Mesenchymal stem cell (in vitro differentiated cells and primary cell): ENCODE results near the gene SUPT5H.

ENCODE experiments used
- DNase-seq: peaks from one replicate; pipeline ENCODE4 v3.0.0-alpha.2; 2013
- H2AFZ ChIP-seq: one replicate; pipeline ENCODE4 v1.6.1; 2013; ENCODE audit warnings: low read depth, mild to moderate bottlenecking, control low read depth, inconsistent platforms, low read length, moderate library complexity
- H2AK5ac ChIP-seq: 2 replicates; pipeline ENCODE4 v1.6.1; 2013; ENCODE audit warnings: low read length, moderate library complexity, mild to moderate bottlenecking, inconsistent platforms; ENCODE audit not compliant: severe bottlenecking
- H2BK120ac ChIP-seq: one replicate; pipeline ENCODE4 v1.6.1; 2013; ENCODE audit warnings: low read depth, mild to moderate bottlenecking, inconsistent platforms, low read length, moderate library complexity
- H2BK12ac ChIP-seq, 2 experiments: one replicate each; pipeline ENCODE4 v1.6.1; 2013; ENCODE audit warnings: inconsistent platforms in 2 of 2, low read length in 2 of 2, mild to moderate bottlenecking in 2 of 2, moderate library complexity in 2 of 2, control low read depth in 1 of 2
- H2BK15ac ChIP-seq: one replicate; pipeline ENCODE4 v1.6.1; 2013; ENCODE audit warnings: mild to moderate bottlenecking, low read depth, inconsistent platforms; ENCODE audit not compliant: poor library complexity, severe bottlenecking
- H2BK5ac ChIP-seq: 2 replicates; pipeline ENCODE4 v1.6.1; 2013; ENCODE audit warnings: low read depth, mild to moderate bottlenecking, low read length, control low read depth, inconsistent platforms; ENCODE audit not compliant: poor library complexity, severe bottlenecking
- H3K14ac ChIP-seq, 2 experiments: one replicate each; pipeline ENCODE4 v1.6.1; 2013; ENCODE audit warnings: inconsistent platforms in 2 of 2, low read length in 2 of 2, control low read depth in 1 of 2, mild to moderate bottlenecking in 1 of 2, moderate library complexity in 1 of 2
- H3K18ac ChIP-seq, 2 experiments: one replicate each; pipeline ENCODE4 v1.6.1; 2013; ENCODE audit warnings: inconsistent platforms in 2 of 2, low read length in 2 of 2, control low read depth in 1 of 2, low read depth in 1 of 2, mild to moderate bottlenecking in 1 of 2
- H3K23ac ChIP-seq, 2 experiments: one replicate each; pipeline ENCODE4 v1.6.1; 2013; ENCODE audit warnings: inconsistent platforms in 2 of 2, low read length in 2 of 2, mild to moderate bottlenecking in 2 of 2, moderate library complexity in 2 of 2, control low read depth in 1 of 2
- H3K27ac ChIP-seq: 2 replicates; pipeline ENCODE4 v1.5.1; 2013; ENCODE audit warnings: mild to moderate bottlenecking, moderate library complexity, low read length, control low read depth, inconsistent platforms; ENCODE audit not compliant: poor library complexity, severe bottlenecking
- H3K27me3 ChIP-seq, 2 experiments: 2 replicates each; pipeline versions ENCODE4 v1.6.1 to v1.7.0; 2013; ENCODE audit warnings: low read length in 2 of 2, mild to moderate bottlenecking in 2 of 2, moderate library complexity in 2 of 2, control low read depth in 1 of 2, inconsistent platforms in 1 of 2; ENCODE audit not compliant: control insufficient read depth in 1 of 2, insufficient read depth in 1 of 2
- H3K36me3 ChIP-seq, 2 experiments: 2 replicates each; pipeline versions ENCODE4 v1.6.1 to v1.7.0; 2013; ENCODE audit warnings: low read length in 2 of 2, control low read depth in 1 of 2, inconsistent platforms in 1 of 2, low read depth in 1 of 2, mild to moderate bottlenecking in 1 of 2; ENCODE audit not compliant: insufficient read depth in 2 of 2, control insufficient read depth in 1 of 2
- H3K4ac ChIP-seq, 2 experiments: one replicate each; pipeline ENCODE4 v1.6.1; 2013; ENCODE audit warnings: inconsistent platforms in 2 of 2, low read length in 2 of 2, mild to moderate bottlenecking in 2 of 2, moderate library complexity in 2 of 2, control low read depth in 1 of 2, low read depth in 1 of 2
- H3K4me1 ChIP-seq: 2 replicates; pipeline ENCODE4 v1.6.1; 2013; ENCODE audit warnings: low read depth, low read length, control low read depth; ENCODE audit not compliant: control insufficient read depth, insufficient read depth
- H3K4me2 ChIP-seq: 2 replicates; pipeline ENCODE4 v1.6.1; 2013; ENCODE audit warnings: low read length, mild to moderate bottlenecking, inconsistent platforms; ENCODE audit not compliant: poor library complexity, severe bottlenecking
- H3K4me3 ChIP-seq, 2 experiments: 2 replicates each; pipeline versions ENCODE4 v1.5.1 to v1.7.0; 2013; ENCODE audit warnings: low read length in 2 of 2, mild to moderate bottlenecking in 2 of 2, control low read depth in 1 of 2, low read depth in 1 of 2; ENCODE audit not compliant: insufficient read depth in 1 of 2
- H3K79me1 ChIP-seq: replicated peaks from 2 replicates; pipeline ENCODE4 v1.6.1; 2013; ENCODE audit warnings: mild to moderate bottlenecking, control low read depth, low read length, inconsistent platforms; ENCODE audit not compliant: poor library complexity, severe bottlenecking
- H3K9ac ChIP-seq: 2 replicates; pipeline ENCODE4 v1.7.0; 2013; ENCODE audit warnings: mild to moderate bottlenecking, low read length, moderate library complexity
- H3K9me3 ChIP-seq: 2 replicates; pipeline ENCODE4 v1.7.0; 2013; ENCODE audit warnings: mild to moderate bottlenecking, low read length; ENCODE audit not compliant: control insufficient read depth
- H4K8ac ChIP-seq: one replicate; pipeline ENCODE4 v1.6.1; 2013; ENCODE audit warnings: inconsistent platforms, mild to moderate bottlenecking, low read length, moderate library complexity
- H4K91ac ChIP-seq: one replicate; pipeline ENCODE4 v1.6.1; 2013; ENCODE audit warnings: mild to moderate bottlenecking, low read length, inconsistent platforms
- WGBS: methylation state at CpG from one replicate; pipeline ENCODE4 v1.1.7; 2013; ENCODE audit warnings: mixed read lengths; 5-methylcytosine and 5-hydroxymethylcytosine counted together

The SUPT5H gene

DNA sequence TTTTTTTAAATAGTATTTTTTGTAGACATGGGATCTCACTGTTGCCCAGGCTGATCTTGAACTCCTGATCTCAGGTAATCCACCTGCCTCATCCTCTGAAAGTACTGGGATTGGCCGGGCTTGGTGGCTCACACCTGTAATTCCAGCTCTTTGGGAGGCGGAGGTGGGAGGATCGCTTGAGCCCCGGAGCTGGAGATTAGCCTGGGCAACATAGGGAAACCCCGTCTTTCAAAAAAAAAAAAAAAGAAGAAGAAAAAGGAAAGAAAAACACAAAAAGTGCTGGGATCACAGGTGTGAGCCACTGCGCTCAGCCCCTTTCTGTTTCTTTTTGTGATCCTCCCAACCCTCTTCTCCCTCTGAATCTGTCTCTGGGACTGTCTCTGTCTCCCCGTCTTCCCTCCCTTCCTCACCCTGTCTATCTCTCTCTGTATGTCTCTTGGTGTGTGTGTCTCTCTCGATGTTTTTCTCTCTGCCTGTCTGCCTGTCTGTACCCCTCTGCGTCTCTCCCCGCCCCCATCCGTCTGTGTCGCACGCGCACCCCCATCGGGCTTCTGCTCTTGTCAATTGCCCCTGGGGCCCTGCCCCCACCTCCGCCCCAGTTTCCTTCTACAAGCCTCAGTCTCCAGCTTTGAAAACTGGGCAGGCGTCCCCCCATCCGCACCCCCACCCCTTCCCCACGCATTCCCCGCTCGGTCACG, 39.3 kb upstream of the SUPT5H start:
- no peaks in the 10 kb centered on the region for H3K79me1 ChIP-seq
- peak overlapping the region; percentile 3 for H3K27ac ChIP-seq
- peak overlapping the region; percentile 59 to 76 for H3K4me3 ChIP-seq
- H4K8ac ChIP-seq = peak overlapping the region; percentile 74
- peak overlapping the region; percentile 14 to 87 for H2BK12ac ChIP-seq
- peak overlapping the region; percentile 92 for H2BK15ac ChIP-seq
- H3K9me3 ChIP-seq = no peaks in the 10 kb centered on the region
- peak overlapping the region; percentile 64 for H2BK120ac ChIP-seq
- peak overlapping the region; percentile 64 to 82 for H3K18ac ChIP-seq
- H3K23ac ChIP-seq = no peak overlapping the region
- peaks cover 44% of the 10 kb centered on the region for H3K4me1 ChIP-seq
- H3K4me2 ChIP-seq = peak overlapping the region; percentile 46
- peak overlapping the region; percentile 29 to 75 for H3K4ac ChIP-seq
- H2AK5ac ChIP-seq = peak overlapping the region; percentile 53
- 22% methylated on average over 21 of the region's 22 CpGs for WGBS
- peaks cover 13 to 15% of the 10 kb centered on the region in 2 experiments for H3K36me3 ChIP-seq
- H3K14ac ChIP-seq = peak overlapping the region in 1 of 2 experiments; percentile 49
- H3K27me3 ChIP-seq = no peaks in the 10 kb centered on the region
- H4K91ac ChIP-seq = no peak overlapping the region
- H2AFZ ChIP-seq = no peak overlapping the region
- peak overlapping the region; percentile 93 for H3K9ac ChIP-seq
- DNase-seq = peak; percentile 82
- no peak overlapping the region for H2BK5ac ChIP-seq

DNA sequence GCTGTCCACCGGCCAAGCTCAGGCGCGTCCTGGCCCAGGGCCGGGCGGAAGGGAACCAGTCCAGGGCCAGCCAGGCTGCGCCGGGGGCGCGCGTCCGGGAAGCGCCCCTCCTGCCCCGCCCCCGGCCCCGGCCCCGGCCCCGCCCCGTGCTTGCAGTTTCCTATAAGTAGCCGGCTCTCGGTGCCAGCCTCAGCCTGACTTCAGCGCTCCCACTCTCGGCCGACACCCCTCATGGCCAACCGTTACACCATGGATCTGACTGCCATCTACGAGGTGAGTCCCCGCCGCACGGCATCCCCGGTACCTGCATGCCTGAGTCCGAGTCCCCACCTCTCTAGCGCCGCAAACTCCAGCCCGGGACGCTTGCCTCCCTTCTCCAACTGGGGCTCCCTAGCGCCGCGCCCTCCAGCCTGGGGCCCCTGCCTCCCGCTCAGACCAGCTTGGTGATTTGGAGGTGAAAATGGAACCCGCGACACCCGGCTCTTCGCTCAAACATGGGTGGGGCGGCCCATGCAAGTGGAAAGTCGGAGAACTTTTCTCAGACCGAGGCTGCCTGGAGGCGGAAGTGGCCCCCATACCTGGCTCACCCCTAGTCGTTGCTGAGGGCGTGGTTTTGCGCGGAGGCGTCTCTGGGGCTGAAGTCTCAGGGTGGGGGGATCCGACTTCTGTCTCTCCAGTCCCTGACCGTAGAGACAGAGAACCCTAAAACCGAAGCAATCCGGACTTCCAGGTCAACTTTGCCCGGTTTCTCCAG, 38.5 kb upstream of the SUPT5H start, which contains the start of gene ZFP36:
TSS of gene ZFP36 (plus strand) at position 192 of the 754 bp plus-strand sequence. CDS start at position 250, 58 bp downstream.
- peak within 1 kb of the TSS; percentile 91 to 96 for H2BK12ac ChIP-seq
- H4K8ac ChIP-seq = peak within 1 kb of the TSS; percentile 85
- H3K9me3 ChIP-seq = no peaks in the 10 kb centered on the region
- peak within 1 kb of the TSS; percentile 91 for H4K91ac ChIP-seq
- peak within 1 kb of the TSS; percentile 92 for H2BK15ac ChIP-seq
- H2AFZ ChIP-seq = no peak within 1 kb of the TSS
- H3K23ac ChIP-seq = peak within 1 kb of the TSS in 1 of 2 experiments; percentile 91
- H3K79me1 ChIP-seq = no peaks in the 10 kb centered on the region
- H3K4me1 ChIP-seq = peaks cover 48% of the 10 kb centered on the region
- peak within 1 kb of the TSS; percentile 60 for H3K4me2 ChIP-seq
- peak; percentile 97 for DNase-seq
- peak within 1 kb of the TSS; percentile 98 for H3K9ac ChIP-seq
- WGBS = under 1% methylated on average over 52 of the region's 56 CpGs
- peak within 1 kb of the TSS in 1 of 2 experiments; percentile 97 for H3K14ac ChIP-seq
- peak within 1 kb of the TSS; percentile 71 for H2BK120ac ChIP-seq
- H3K36me3 ChIP-seq = peaks cover 13 to 15% of the 10 kb centered on the region in 2 experiments
- peak within 1 kb of the TSS; percentile 92 for H3K27ac ChIP-seq
- peak within 1 kb of the TSS; percentile 85 for H2BK5ac ChIP-seq
- peak within 1 kb of the TSS; percentile 88 to 95 for H3K4me3 ChIP-seq
- peak within 1 kb of the TSS; percentile 89 to 94 for H3K4ac ChIP-seq
- H3K18ac ChIP-seq = peak within 1 kb of the TSS; percentile 94 to 97
- H2AK5ac ChIP-seq = peak within 1 kb of the TSS; percentile 61
- no peaks in the 10 kb centered on the region for H3K27me3 ChIP-seq

DNA sequence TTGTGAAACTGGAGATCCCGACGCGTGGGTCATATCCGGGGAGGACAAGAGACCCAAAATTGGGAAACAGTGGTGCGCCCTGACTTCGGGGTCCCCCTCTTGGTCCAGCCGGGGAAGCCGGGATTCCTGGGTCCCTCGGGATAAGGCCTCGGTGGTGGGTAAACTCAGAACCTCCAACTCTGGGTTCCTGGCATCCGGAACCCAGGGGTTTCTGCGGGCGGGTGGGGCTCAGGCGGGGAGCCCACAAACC, 38.0 kb upstream of the SUPT5H start:
- Histone ChIP-seq H2AFZ (no peak overlapping the region), H4K91ac (no peak overlapping the region), H3K79me1 (no peaks in the 10 kb centered on the region), H3K4me2 (peak overlapping the region; percentile 60), H3K4ac (peak overlapping the region in 1 of 2 experiments; percentile 94), H3K9me3 (no peaks in the 10 kb centered on the region), H2BK5ac (no peak overlapping the region), H3K4me1 (peaks cover 43% of the 10 kb centered on the region), H3K9ac (peak overlapping the region; percentile 98), H2AK5ac (no peak overlapping the region), H2BK15ac (peak overlapping the region; percentile 30), H3K14ac (no peak overlapping the region), H2BK12ac (no peak overlapping the region), H3K27ac (peak overlapping the region; percentile 92), H2BK120ac (peak overlapping the region; percentile 71), H3K23ac (no peak overlapping the region), H3K36me3 (peaks cover 13 to 15% of the 10 kb centered on the region in 2 experiments), H3K27me3 (no peaks in the 10 kb centered on the region), H3K18ac (peak overlapping the region; percentile 94 to 97), H4K8ac (no peak overlapping the region), H3K4me3 (peak overlapping the region; percentile 88 to 95)
- DNase-seq = no peak
- 6% methylated on average over 14 of the region's 14 CpGs for WGBS
